ENCODE measurements around the gene TSPAN5.

Gene TSPAN5

GRCh38 chr4:98517218-98518021, 141.0 kb downstream of the TSPAN5 start:
- DNase-seq (ENCODE audit: low spot score) = no peak

DNA sequence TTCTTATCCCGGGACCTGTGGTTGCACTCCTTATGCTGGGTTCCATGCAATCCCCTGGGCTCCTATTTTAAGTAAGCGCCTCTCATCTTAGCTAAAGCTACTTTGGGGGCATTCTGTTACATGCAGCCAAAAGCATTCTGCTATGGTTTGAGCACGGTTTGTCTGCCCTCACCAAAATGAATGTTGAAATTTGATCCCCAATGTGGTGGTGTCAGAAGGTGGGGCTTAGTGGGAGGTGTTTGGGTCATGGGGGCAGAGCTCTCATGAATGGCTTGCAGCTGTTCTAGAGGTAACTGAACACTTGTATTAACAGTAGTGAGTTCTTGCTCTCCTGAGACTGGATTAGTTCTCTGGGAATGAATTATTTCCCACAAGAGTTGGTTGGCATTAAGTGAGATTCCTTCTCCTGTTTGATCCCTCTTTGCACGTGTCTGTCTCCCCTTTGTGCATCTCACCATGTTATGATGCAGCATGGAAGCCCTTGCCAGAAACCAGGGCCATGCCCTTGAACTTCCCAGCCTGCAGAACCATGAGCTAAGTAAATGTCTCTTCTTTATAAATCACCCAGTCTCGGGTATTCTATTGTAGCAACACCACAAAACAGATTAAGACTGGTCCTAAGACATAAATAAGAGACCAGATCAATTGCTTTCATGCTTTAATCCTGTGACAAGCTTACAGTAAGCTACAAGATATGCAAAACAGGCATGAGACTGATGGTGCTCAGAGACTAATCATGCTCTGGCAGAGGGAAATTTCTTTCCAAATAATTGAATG, 141.8 kb downstream of the TSPAN5 start:
- no peak for DNase-seq (ENCODE audit: low spot score)

- peak; percentile 85 for DNase-seq (ENCODE audit: low spot score)
Measured at GRCh38 chr4:98516042-98516440, 142.4 kb downstream of the TSPAN5 start.

- no peak for DNase-seq (ENCODE audit: low spot score)
Measured at GRCh38 chr4:98515470-98515809, 143.0 kb downstream of the TSPAN5 start.

DNA sequence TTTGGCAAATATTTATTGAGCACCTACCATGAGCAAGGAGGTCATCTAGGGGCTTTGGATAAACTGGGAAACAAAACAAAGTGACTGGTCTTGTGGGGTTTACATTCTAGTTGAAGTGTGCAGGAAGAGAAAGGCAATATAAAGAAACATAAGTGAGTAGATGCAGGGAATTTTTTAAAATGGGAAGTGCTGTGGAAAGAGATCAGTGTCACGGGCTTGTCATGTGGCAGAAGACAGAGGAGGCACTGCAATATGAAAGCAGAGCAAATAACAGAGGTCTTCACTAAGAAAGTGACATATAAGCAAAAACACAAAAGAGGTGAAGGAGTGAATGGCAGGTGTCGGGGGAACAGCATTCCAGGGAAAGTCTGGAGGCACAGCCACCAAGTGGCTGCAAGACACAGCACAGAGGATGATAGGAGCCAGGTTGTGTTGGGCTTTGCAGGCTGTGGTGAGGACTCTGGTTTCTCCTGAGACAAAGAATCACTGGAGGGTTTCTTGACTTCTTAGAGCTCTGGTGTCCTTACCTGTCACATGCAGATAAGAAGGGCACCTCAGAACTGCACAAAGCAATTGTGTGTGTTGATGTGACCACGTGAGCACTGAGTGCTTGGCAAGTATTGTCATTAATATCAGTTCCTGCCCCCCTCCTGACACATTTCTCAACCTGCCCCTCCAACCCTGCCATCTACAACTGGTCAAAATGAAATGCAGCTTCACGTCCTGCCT, 143.5 kb downstream of the TSPAN5 start:
- DNase-seq (ENCODE audit: low spot score) = no peak

GRCh38 chr4:98512918-98513317, 145.5 kb downstream of the TSPAN5 start:
- DNase-seq (ENCODE audit: low spot score) = no peak

DNA sequence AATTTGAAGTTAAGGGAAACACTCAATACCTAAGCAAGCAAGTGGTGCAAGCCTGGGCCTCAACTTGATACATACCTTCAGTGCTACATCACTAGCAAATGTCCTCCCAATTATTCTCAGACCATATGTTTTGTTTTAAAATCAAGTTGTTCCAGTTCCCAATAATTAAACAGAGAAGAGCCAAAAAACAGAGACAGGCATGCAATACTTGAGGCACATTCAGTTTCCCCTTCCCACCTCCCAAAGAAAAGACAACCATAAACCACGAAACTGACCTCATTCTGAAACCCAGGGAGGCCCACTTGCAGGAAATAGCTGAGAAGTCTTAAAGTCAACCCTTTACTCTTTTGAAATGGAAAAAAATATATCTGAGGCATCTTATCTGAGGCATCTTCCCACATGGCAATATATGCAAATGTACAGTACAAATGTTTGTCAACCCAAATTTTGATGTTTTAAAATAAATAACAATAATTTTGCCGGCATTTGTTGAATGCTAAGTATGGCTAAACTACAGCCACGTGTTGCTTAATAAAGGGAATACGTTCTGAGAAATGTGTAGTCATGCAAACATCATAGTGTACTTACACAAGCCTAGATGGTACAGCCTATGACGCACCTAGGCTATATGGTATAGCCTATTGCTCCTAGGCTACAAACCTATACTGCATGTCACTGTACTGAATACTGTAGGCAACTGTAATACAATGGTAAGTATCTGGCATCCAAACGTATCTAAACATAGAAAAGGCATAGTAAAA, 147.5 kb downstream of the TSPAN5 start:
- no peak for DNase-seq (ENCODE audit: low spot score)

DNA sequence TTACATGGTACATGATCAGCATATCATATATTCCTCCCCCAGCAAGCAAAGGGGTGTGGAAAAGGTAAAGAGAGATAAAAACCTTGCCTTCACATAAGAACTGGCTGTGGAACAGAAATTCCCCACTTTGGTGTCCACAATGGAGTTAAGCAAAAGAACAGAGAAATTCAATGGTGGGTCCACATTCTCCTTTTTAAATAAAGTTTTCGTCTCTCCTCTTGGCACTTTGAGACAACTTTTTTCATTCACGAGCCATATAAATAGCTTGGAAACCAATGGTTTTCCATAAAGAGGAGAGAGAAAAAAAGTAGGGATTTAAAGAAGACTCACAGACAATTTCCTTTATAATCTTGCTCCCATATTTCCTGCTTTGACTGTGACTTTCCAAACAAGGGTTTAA, 148.1 kb downstream of the TSPAN5 start:
- no peak for DNase-seq (ENCODE audit: low spot score)

GRCh38 chr4:98509721-98510120, 148.7 kb downstream of the TSPAN5 start:
- no peak for DNase-seq (ENCODE audit: low spot score)

GRCh38 chr4:98508829-98509598, 149.4 kb downstream of the TSPAN5 start:
- no peak for DNase-seq (ENCODE audit: low spot score)

DNA sequence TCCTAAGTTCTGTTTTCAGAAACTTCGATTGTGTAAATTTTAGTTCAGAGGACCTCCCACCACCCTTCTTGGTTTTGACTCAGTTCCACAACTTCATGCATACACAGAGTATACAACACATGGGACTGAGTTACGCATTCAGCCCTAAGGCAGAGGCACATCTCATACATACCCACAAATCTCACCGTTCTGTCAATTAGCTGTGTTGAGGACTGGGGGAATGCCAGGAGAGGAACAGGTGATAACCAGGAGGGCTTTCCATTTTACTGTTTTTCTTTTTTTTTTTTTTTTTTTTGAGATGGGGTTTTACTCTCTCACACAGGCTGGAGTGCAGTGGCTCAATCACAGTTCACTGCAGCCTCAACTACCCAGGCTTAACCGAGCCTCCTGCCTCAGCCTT, 150.2 kb downstream of the TSPAN5 start:
- DNase-seq (ENCODE audit: low spot score) = no peak

- no peak for DNase-seq (ENCODE audit: low spot score)
Measured at GRCh38 chr4:98507299-98507698, 151.1 kb downstream of the TSPAN5 start.

DNA sequence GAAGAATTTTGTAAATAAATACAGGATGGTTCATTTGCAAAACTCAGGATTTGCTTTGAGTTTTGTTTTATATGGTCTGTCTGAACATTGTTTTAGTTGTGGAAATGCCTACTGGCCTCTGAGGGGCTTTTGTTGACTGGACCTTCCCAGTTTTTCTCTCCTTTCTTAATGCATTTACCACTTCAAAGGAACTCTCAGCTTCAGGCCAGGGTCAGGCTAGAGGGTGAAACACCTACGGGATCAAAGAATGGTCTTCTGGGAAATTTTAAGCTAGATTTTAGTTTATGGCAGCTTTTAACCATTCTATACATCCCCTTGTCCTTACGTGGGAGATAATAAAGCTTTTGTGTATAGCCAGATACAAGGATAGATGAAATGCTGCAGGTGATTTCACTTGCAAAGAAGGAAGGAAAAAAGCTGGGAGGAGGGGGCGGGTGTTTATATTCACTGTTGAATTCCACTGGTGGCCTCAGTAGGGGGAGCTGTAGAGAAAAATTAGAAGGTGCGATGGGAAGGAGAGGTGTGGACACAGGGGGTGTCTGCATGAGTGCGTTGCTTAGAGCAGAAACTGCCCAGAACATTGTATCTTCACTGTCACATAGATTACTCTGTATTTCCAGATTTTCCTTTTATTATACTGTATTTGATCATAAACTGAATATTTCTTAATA, 151.8 kb downstream of the TSPAN5 start:
- no peak for DNase-seq (ENCODE audit: low spot score)

GRCh38 chr4:98505992-98506391, 152.4 kb downstream of the TSPAN5 start:
- DNase-seq (ENCODE audit: low spot score) = no peak

DNA sequence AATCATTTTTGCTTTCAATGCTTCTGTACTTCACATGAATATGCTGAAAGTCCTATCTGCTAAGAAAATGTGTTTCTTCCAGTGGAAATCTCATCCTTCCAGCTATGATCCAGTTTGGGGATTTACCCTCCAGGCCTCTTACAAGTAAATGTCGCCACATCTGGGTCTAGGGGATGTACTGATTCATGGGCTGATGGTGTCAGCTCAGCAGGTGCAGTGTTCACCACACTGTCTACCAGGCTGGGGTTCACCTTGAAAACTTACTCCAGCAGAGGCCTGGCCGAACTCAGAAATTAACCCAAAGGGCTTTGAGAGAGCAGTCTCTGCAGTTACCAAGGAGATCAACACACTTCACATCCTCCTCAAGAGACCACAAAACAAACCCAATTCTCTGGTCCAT, 154.3 kb downstream of the TSPAN5 start:
- no peak for DNase-seq (ENCODE audit: low spot score)

DNA sequence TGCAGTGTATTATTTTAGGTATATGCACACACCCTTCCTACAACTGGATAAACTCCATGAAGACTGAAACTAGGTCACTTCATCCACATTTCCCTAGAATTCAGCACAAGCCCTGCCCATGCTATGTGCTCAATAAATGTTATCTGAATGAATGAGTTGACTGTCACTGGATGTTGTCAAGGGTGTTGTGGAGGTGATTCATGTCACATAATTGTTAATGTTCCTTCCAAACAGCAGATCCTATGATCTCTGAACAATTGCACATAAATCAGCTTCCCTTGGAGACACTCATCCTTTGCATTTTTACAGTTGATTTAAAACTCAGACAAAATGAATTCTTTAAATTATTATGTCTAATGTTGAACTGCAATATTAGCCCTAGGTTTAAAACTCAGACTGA, 154.7 kb downstream of the TSPAN5 start:
- DNase-seq (ENCODE audit: low spot score) = peak; percentile 53

DNA sequence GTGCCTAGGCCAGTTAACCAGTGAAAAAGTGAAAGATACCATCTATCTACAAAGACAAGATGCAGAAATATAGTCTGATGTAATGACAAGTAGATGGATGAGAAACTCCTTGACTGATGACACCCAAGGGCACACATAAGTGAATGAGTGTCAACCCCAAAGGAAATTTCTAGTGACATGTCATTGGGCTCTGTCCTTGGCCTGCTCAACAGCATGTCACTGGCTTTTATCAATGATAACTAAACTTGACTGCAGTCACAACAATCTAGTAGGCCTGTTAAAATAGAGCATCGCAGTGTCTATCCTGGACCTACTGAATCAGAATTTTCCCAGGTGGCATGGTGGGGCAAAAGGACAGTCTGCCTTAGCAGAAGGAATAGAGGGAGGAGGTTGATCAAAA, 155.8 kb downstream of the TSPAN5 start:
- DNase-seq (ENCODE audit: low spot score) = no peak

GRCh38 chr4:98502031-98502430, 156.4 kb downstream of the TSPAN5 start:
- DNase-seq (ENCODE audit: low spot score) = no peak

DNA sequence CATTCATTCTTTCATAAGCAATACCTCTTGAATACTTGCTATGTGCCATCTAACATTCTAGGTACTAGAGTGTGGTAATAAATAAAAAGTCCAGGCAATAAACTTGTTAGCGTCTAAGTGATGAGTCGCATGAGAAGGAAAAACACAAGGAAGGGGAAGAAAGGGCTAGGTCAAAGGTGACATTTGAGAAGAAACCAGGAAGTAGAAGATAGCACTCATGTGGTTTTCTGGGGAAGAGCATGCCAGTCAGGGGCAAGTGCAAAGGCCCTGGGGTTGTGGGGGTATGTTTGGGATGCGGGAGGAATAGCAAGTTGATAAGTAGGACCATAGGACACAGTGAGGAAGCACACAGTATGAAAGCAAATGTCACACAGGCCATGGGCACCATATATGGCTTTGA, 157.0 kb downstream of the TSPAN5 start:
- no peak for DNase-seq (ENCODE audit: low spot score)

DNA sequence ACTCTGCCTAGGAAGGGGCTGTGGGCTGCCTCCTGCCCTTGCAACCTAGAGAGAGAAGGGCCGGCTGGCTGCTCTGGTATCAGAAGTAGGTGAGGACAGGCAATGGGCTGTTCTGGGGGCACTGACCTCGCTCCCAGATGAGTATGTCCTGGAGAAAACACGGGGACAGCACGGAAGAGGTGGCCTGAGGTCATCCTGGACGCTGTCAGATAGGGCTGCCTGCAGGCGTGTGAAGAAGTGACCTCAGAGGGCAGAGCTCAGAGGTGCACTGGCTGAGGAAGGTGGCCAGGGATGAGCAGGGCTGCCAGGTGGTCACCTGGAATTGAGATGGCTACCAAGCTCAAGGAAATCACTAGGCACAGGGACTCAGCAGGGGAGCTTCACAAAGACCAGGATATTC, 159.6 kb downstream of the TSPAN5 start:
- no peak for DNase-seq (ENCODE audit: low spot score)

Measured in kidney capillary endothelial cell (primary cell).